HepG2 (cell line): ENCODE data around the gene PDP2. TPM values are rescaled to one million over a fixed set of nuclear protein-coding genes. Genes with fewer than 3 reads are reported as not detected.

Source experiments
- CBX1 ChIP-seq: IDR thresholded peaks from one replicate; pipeline ENCODE4 v1.6.1; 2016; ENCODE audit warnings: antibody characterized with exemption, low read depth
- CHD2 ChIP-seq: IDR thresholded peaks from 2 replicates; pipeline ENCODE4 v1.6.1; 2011; ENCODE audit warnings: low read depth, low read length, improper control_type of control experiment
- HDAC1 ChIP-seq: sonication (generic); formaldehyde crosslinking; IDR thresholded peaks from 2 replicates; pipeline ENCODE4 v1.5.1; 2020; ENCODE audit warnings: mild to moderate bottlenecking, missing genetic modification reagents
- HOXD1 ChIP-seq: sonication (generic); formaldehyde crosslinking; IDR thresholded peaks from 2 replicates; pipeline ENCODE4 v1.5.0; 2020; ENCODE audit warnings: missing genetic modification reagents
- KLF13 ChIP-seq: sonication (generic); formaldehyde crosslinking; IDR thresholded peaks from 2 replicates; pipeline ENCODE4 v1.4.0; 2020; ENCODE audit warnings: mild to moderate bottlenecking, missing genetic modification reagents
- MYNN ChIP-seq: sonication (generic); formaldehyde crosslinking; IDR thresholded peaks from 2 replicates; pipeline ENCODE4 v1.4.0; 2020; ENCODE audit warnings: mild to moderate bottlenecking, low read depth, missing genetic modification reagents
- NR2F1 ChIP-seq, 2 experiments: fragments of 450-650 bp in 1 of 2; formaldehyde crosslinking in 1 of 2; IDR thresholded peaks; 2 replicates each; pipeline versions ENCODE4 v1.5.0 to v1.6.1; 2016 to 2020; ENCODE audit warnings: mild to moderate bottlenecking in 1 of 2, missing compliant biosample characterization in 1 of 2, missing genetic modification reagents in 1 of 2, moderate library complexity in 1 of 2
- PAWR ChIP-seq: sonication (generic); formaldehyde crosslinking; IDR thresholded peaks from 2 replicates; pipeline ENCODE4 v1.4.0; 2020; ENCODE audit warnings: missing genetic modification reagents, mild to moderate bottlenecking, borderline replicate concordance
- PLRG1 ChIP-seq: fragments of 450-650 bp; conservative IDR thresholded peaks from 2 replicates; pipeline ENCODE4 v1.6.1; 2016
- RBFOX2 ChIP-seq: fragments of 200-400 bp; formaldehyde crosslinking; IDR thresholded peaks from 2 replicates; pipeline ENCODE4 v1.6.1; 2017; ENCODE audit warnings: low read depth, mild to moderate bottlenecking, low read length
- SMAD3 ChIP-seq: sonication (generic); formaldehyde crosslinking; IDR thresholded peaks from 2 replicates; pipeline ENCODE4 v1.4.0; 2020; ENCODE audit warnings: missing genetic modification reagents
- SRSF1 ChIP-seq: fragments of 200-400 bp; formaldehyde crosslinking; optimal IDR thresholded peaks from 2 replicates; pipeline ENCODE3; 2017; ENCODE audit warnings: mild to moderate bottlenecking, low read depth, low read length, moderate library complexity
- STAT6 ChIP-seq: sonication (generic); formaldehyde crosslinking; IDR thresholded peaks from 2 replicates; pipeline ENCODE4 v1.4.0; 2020; ENCODE audit warnings: missing genetic modification reagents, mild to moderate bottlenecking, borderline replicate concordance
- ZBTB34 ChIP-seq: sonication (generic); formaldehyde crosslinking; IDR thresholded peaks from 2 replicates; pipeline ENCODE4 v1.8.0; 2022; ENCODE audit warnings: mild to moderate bottlenecking, missing genetic modification reagents
- ZBTB7A ChIP-seq: sonication (generic); formaldehyde crosslinking; IDR thresholded peaks from 2 replicates; pipeline ENCODE4 v1.8.0; 2022; ENCODE audit warnings: mild to moderate bottlenecking, missing genetic modification reagents
- ZFP62 ChIP-seq: sonication (generic); formaldehyde crosslinking; IDR thresholded peaks from 2 replicates; pipeline ENCODE4 v1.4.0; 2020; ENCODE audit warnings: missing genetic modification reagents
- ZNF121 ChIP-seq: sonication (generic); formaldehyde crosslinking; IDR thresholded peaks from 2 replicates; pipeline ENCODE4 v1.5.0; 2020; ENCODE audit warnings: mild to moderate bottlenecking, missing genetic modification reagents
- ZNF18 ChIP-seq: sonication (generic); formaldehyde crosslinking; IDR thresholded peaks from 2 replicates; pipeline ENCODE4 v1.8.0; 2022; ENCODE audit warnings: mild to moderate bottlenecking, missing genetic modification reagents; ENCODE audit not compliant: insufficient replicate concordance
- ZNF570 ChIP-seq: sonication (generic); formaldehyde crosslinking; IDR thresholded peaks from 2 replicates; pipeline ENCODE4 v1.4.0; 2020; ENCODE audit warnings: mild to moderate bottlenecking, missing genetic modification reagents, borderline replicate concordance
- polyA plus RNA-seq, 8 experiments: library from polyadenylated mRNA; depleted of rRNA in 3 of 8; stranded (reverse) in 7 of 8; unstranded in 1 of 8; fragments of >200 nt; fragmentation: Illumina TruSeq in 4 of 8; extraction: Trizol in 4 of 8; gene quantifications; 2 replicates each; pipeline versions ENCODE4 v1.2.1 to v1.2.3, GENCODE V29; 2011 to 2016; ENCODE audit warnings: low read depth in 4 of 8, missing spikeins in 1 of 8, mixed read lengths in 1 of 8; ENCODE audit not compliant: insufficient read depth in 1 of 8
- total RNA-seq, 5 experiments: library from RNA; depleted of rRNA; stranded (reverse); fragments of >200 nt; fragmentation: Illumina TruSeq; extraction: Trizol; gene quantifications; 2 replicates each; pipeline ENCODE4 v1.2.3, GENCODE V29; 2016; ENCODE audit warnings: low read depth in 1 of 5
- TF ChIP-seq, protein P1 (sequence below): conservative IDR thresholded peaks from 2 replicates; pipeline ENCODE4 v1.6.1; 2018; ENCODE audit warnings: missing genetic modification reagents
- TF ChIP-seq, protein P2 (sequence below): IDR thresholded peaks from 2 replicates; pipeline ENCODE4 v1.6.1; 2016; ENCODE audit warnings: low read depth, borderline replicate concordance
- TF ChIP-seq, protein P3 (sequence below): IDR thresholded peaks from 2 replicates; pipeline ENCODE4 v1.6.1; 2016; ENCODE audit warnings: missing compliant biosample characterization, missing genetic modification reagents, borderline replicate concordance

Gene PDP2
- total and polyA plus RNA-seq, 2 of the 13 experiments (the other 11 are each of a cell fraction or from before 2014, with no cell fraction given) = 12.8 to 15.8 TPM

DNA sequence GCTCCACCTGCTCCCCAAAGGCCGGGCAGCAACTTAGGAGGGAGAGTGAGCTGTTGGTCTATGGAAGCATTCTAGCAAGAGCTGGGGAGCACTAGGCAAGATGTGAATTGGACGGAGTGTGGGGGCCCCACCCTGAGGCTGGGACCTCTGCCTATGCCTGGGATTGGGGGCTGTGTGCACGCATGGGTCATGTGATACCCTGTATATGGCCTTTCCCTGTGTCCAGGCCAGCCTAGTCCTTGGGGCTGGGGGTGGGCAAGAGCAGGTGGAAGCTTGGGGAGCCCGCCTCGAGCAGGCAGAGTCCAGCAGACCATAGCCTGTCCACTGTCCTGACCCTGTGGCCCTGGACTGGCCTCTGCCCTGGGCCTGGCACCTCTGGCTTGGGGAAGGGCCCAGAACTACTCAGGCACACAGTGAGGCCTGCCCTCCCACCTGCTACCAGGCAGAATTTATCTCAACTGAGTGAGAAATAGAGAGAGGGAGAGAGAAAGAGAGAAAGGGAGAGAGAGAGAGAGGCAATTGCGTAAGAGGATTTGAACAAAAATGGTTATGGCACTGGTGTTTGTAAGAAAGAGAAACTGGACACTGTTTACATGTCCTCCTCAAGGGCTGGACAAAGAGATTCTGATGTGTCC is 19.1 kb downstream of the PDP2 start (continued):
- TF ChIP-seq ZBTB34 (no peak), SMAD3 (CRISPR knock-in tag) (no peak), PLRG1 (no peak), HOXD1 (CRISPR knock-in tag) (no peak), STAT6 (CRISPR knock-in tag) (no peak), CBX1 (no peak), PAWR (CRISPR knock-in tag) (no peak), MYNN (no peak), ZFP62 (CRISPR knock-in tag) (no peak), ZBTB7A (CRISPR knock-in tag) (0 out of 2 replicates have a peak, but pooled peaks have one; percentile 61), ZNF570 (CRISPR knock-in tag) (no peak), RBFOX2 (no peak), CHD2 (no peak), KLF13 (CRISPR knock-in tag) (no peak), SRSF1 (no peak), ZNF18 (CRISPR knock-in tag) (no peak), ZNF121 (CRISPR knock-in tag) (no peak), NR2F1 (CRISPR knock-in tag; IDR thresholded peaks at IDR 0.05) (peak; percentile 20 to 35; a peak in 1 of 4 replicates), HDAC1 (peak; percentile 35; the same call in 1 of the 2 replicates)
- TF ChIP-seq, protein P1, sequence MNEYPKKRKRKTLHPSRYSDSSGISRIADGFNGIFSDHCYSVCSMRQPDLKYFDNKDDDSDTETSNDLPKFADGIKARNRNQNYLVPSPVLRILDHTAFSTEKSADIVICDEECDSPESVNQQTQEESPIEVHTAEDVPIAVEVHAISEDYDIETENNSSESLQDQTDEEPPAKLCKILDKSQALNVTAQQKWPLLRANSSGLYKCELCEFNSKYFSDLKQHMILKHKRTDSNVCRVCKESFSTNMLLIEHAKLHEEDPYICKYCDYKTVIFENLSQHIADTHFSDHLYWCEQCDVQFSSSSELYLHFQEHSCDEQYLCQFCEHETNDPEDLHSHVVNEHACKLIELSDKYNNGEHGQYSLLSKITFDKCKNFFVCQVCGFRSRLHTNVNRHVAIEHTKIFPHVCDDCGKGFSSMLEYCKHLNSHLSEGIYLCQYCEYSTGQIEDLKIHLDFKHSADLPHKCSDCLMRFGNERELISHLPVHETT (CRISPR knock-in tag) = 0 out of 2 replicates have a peak, but pooled peaks have one; percentile 23
- TF ChIP-seq, protein P2, sequence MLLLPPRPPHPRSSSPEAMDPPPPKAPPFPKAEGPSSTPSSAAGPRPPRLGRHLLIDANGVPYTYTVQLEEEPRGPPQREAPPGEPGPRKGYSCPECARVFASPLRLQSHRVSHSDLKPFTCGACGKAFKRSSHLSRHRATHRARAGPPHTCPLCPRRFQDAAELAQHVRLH (CRISPR knock-in tag) = 0 out of 2 replicates have a peak, but pooled peaks have one; percentile 58
- TF ChIP-seq, protein P3, sequence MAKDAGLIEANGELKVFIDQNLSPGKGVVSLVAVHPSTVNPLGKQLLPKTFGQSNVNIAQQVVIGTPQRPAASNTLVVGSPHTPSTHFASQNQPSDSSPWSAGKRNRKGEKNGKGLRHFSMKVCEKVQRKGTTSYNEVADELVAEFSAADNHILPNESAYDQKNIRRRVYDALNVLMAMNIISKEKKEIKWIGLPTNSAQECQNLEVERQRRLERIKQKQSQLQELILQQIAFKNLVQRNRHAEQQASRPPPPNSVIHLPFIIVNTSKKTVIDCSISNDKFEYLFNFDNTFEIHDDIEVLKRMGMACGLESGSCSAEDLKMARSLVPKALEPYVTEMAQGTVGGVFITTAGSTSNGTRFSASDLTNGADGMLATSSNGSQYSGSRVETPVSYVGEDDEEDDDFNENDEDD (CRISPR knock-in tag) = no peak
